Keratinocyte (primary cell): ENCODE data around the gene WDFY2. TPM values are rescaled to one million over a fixed set of nuclear protein-coding genes. Genes with fewer than 3 reads are reported as not detected.

Experiments
- DNase-seq: peaks from one replicate; pipeline ENCODE4 v3.0.0-alpha.2; 2011; ENCODE audit warnings: low read depth, missing footprints, low spot score
- FAIRE-seq: peaks from 2 replicates; lab custom pipeline; 2011; peaks lifted over from hg19 to GRCh38; lab: Jason Lieb, UNC
- H2AFZ ChIP-seq: 2 replicates; pipeline ENCODE4 v1.6.0; 2012; ENCODE audit warnings: low read length, control low read depth, inconsistent platforms; ENCODE audit not compliant: control insufficient read depth
- H3K27ac ChIP-seq: 2 replicates; pipeline ENCODE4 v1.5.1; 2011; ENCODE audit warnings: low read length; ENCODE audit not compliant: control insufficient read depth, insufficient read depth
- H3K27me3 ChIP-seq: 3 replicates; pipeline ENCODE4 v1.6.0; 2011; ENCODE audit warnings: low read length; ENCODE audit not compliant: control insufficient read depth, insufficient read depth; ENCODE audit errors: extremely low read depth
- H3K36me3 ChIP-seq, 2 experiments: 2 replicates in 1 of 2; 3 replicates in 1 of 2; pipeline ENCODE4 v1.5.1; 2011; ENCODE audit warnings: low read length in 2 of 2, mild to moderate bottlenecking in 1 of 2; ENCODE audit not compliant: control insufficient read depth in 2 of 2, insufficient read depth in 2 of 2; ENCODE audit errors: extremely low read depth in 1 of 2
- H3K4me1 ChIP-seq: 3 replicates; pipeline ENCODE4 v1.5.1; 2011; ENCODE audit warnings: low read length; ENCODE audit not compliant: control insufficient read depth, insufficient read depth; ENCODE audit errors: extremely low read depth
- H3K4me2 ChIP-seq: 3 replicates; pipeline ENCODE4 v1.6.0; 2011; ENCODE audit warnings: low read depth, low read length; ENCODE audit not compliant: control insufficient read depth, insufficient read depth; ENCODE audit errors: extremely low read depth
- H3K4me3 ChIP-seq, 3 experiments: fragments of 200-600 bp in 1 of 3; sonication (generic) in 1 of 3; 2 replicates in 2 of 3; 3 replicates in 1 of 3; pipeline ENCODE4 v1.5.1; 2011 to 2016; ENCODE audit warnings: low read length in 3 of 3, mild to moderate bottlenecking in 3 of 3, control low read depth in 2 of 3, inconsistent platforms in 1 of 3, low read depth in 1 of 3, mixed read lengths in 1 of 3, mixed run types in 1 of 3, moderate library complexity in 1 of 3; ENCODE audit not compliant: control insufficient read depth in 2 of 3, insufficient read depth in 2 of 3; ENCODE audit errors: extremely low read depth in 1 of 3
- H3K79me2 ChIP-seq: 2 replicates; pipeline ENCODE4 v1.6.0; 2012; ENCODE audit warnings: low read length; ENCODE audit not compliant: control insufficient read depth, insufficient read depth
- H3K9ac ChIP-seq: 3 replicates; pipeline ENCODE4 v1.6.0; 2011; ENCODE audit warnings: low read length; ENCODE audit not compliant: control insufficient read depth, insufficient read depth; ENCODE audit errors: extremely low read depth
- H3K9me1 ChIP-seq: 3 replicates; pipeline ENCODE4 v1.6.0; 2011; ENCODE audit warnings: low read length; ENCODE audit not compliant: control insufficient read depth, insufficient read depth; ENCODE audit errors: extremely low read depth
- H3K9me3 ChIP-seq: 2 replicates; pipeline ENCODE4 v1.5.1; 2012; ENCODE audit warnings: low read depth, low read length; ENCODE audit not compliant: control insufficient read depth
- H4K20me1 ChIP-seq: 3 replicates; pipeline ENCODE4 v1.6.0; 2011; ENCODE audit warnings: low read length; ENCODE audit not compliant: control insufficient read depth, insufficient read depth; ENCODE audit errors: extremely low read depth
- CTCF ChIP-seq, 3 experiments: IDR thresholded peaks in 1 of 3; conservative IDR thresholded peaks in 1 of 3; optimal IDR thresholded peaks in 1 of 3; 2 replicates in 2 of 3; 3 replicates in 1 of 3; pipeline versions ENCODE3 to v1.5.1; 2011; ENCODE audit warnings: low read length in 3 of 3, mild to moderate bottlenecking in 3 of 3, moderate library complexity in 2 of 3, control low read depth in 1 of 3, inconsistent platforms in 1 of 3; ENCODE audit not compliant: insufficient read depth in 2 of 3; ENCODE audit errors: extremely low read depth in 1 of 3
- EZH2 ChIP-seq: IDR thresholded peaks from one replicate; pipeline ENCODE4 v1.6.1; 2012; ENCODE audit warnings: inconsistent platforms, mild to moderate bottlenecking, low read length, moderate library complexity
- dilution Hi-C: fragments of 300-500 bp; cut with MboI; formaldehyde crosslinking; loops from one replicate; pipeline ENCODE4 v1.7.0; 2020; ENCODE audit warnings: low sequenced_read_pairs; ENCODE audit not compliant: extremely low pct_ligation_motif_present
- polyA plus RNA-seq, 5 experiments: library from polyadenylated mRNA; depleted of rRNA in 3 of 5; stranded (reverse) in 3 of 5; stranded (forward) in 1 of 5; unstranded in 1 of 5; fragments of >200 nt; gene quantifications; 1 replicate in 1 of 5; 2 replicates in 3 of 5; 3 replicates in 1 of 5; pipeline versions ENCODE4 v1.2.1 to v1.2.3, GENCODE V29; 2011 to 2012; ENCODE audit warnings: missing spikeins in 2 of 5, low read depth in 1 of 5, low replicate concordance in 1 of 5

WDFY2 gene
- polyA plus RNA-seq, 1 donor (not counting 4 experiments of a cell fraction or from before 2014, with no cell fraction given): 18.6 TPM

GRCh38 chr13:51644654-51645053, 60.4 kb downstream of the WDFY2 start:
- TF ChIP-seq CTCF (optimal IDR thresholded peaks at IDR 0.05 in 1 of 3, IDR thresholded peaks at IDR 0.05 in 1 of 3, conservative IDR thresholded peaks at IDR 0.05 in 1 of 3; ENCODE audit: extremely low read depth in 1 of 3, insufficient read depth in 2 of 3, low read length in 3 of 3) (no peak), EZH2 (no peak)
- Histone ChIP-seq H3K9me3 (no peaks in the 10 kb centered on the region), H3K27ac (peak overlapping the region; percentile 80), H3K9me1 (no peaks in the 10 kb centered on the region), H3K4me3 (peak overlapping the region in 2 of 3 experiments; percentile 16 to 29), H3K79me2 (peaks cover 58% of the 10 kb centered on the region), H4K20me1 (no peaks in the 10 kb centered on the region), H3K4me1 (peaks cover 56% of the 10 kb centered on the region), H3K36me3 (no peaks in the 10 kb centered on the region), H3K9ac (peak overlapping the region; percentile 45), H2AFZ (no peak overlapping the region), H3K4me2 (peak overlapping the region; percentile 86), H3K27me3 (no peaks in the 10 kb centered on the region)
- no peak for DNase-seq
- dilution Hi-C loops: no loop called here
- peak; percentile 26 for FAIRE-seq

GRCh38 chr13:51645154-51645650, 60.9 kb downstream of the WDFY2 start:
- no peaks in the 10 kb centered on the region for H4K20me1 ChIP-seq
- no peak overlapping the region for H3K4me3 ChIP-seq
- TF ChIP-seq CTCF (optimal IDR thresholded peaks at IDR 0.05 in 1 of 3, IDR thresholded peaks at IDR 0.05 in 1 of 3, conservative IDR thresholded peaks at IDR 0.05 in 1 of 3; ENCODE audit: extremely low read depth in 1 of 3, insufficient read depth in 2 of 3, low read length in 3 of 3) (no peak), EZH2 (no peak)
- no peak for DNase-seq
- H3K9ac ChIP-seq: peak overlapping the region; percentile 45
- dilution Hi-C loops: no loop called here
- FAIRE-seq: no peak
- no peaks in the 10 kb centered on the region for H3K9me1 ChIP-seq
- peak overlapping the region; percentile 86 for H3K4me2 ChIP-seq
- H3K9me3 ChIP-seq: no peaks in the 10 kb centered on the region
- no peaks in the 10 kb centered on the region for H3K36me3 ChIP-seq
- H3K27ac ChIP-seq: peak overlapping the region; percentile 80
- H3K4me1 ChIP-seq: peaks cover 56% of the 10 kb centered on the region
- H3K79me2 ChIP-seq: peaks cover 56% of the 10 kb centered on the region
- H2AFZ ChIP-seq: no peak overlapping the region
- H3K27me3 ChIP-seq: no peaks in the 10 kb centered on the region
